WTC11 (cell line): ENCODE data around the gene IGFL1.
"Not testable (repeated sequence)": the region's sequence is repeated elsewhere in the genome, so short reads cannot be mapped to it uniquely, and the experiment has no call there.

Experiments used
- ATF2 ChIP-seq: sonication (generic); formaldehyde crosslinking; IDR thresholded peaks from 2 replicates; pipeline ENCODE4 v1.8.1; 2022; ENCODE audit warnings: low read depth, missing genetic modification reagents, borderline replicate concordance
- CREM ChIP-seq: sonication (generic); formaldehyde crosslinking; IDR thresholded peaks from 2 replicates; pipeline ENCODE4 v1.8.1; 2022; ENCODE audit warnings: mild to moderate bottlenecking, missing genetic modification reagents, moderate library complexity
- CTCF ChIP-seq: fragments of 200-600 bp; IDR thresholded peaks from 2 replicates; pipeline ENCODE4 v1.8.0; 2022; ENCODE audit warnings: antibody characterized with exemption
- MAX ChIP-seq: sonication (generic); formaldehyde crosslinking; IDR thresholded peaks from 2 replicates; pipeline ENCODE4 v1.8.0; 2022; ENCODE audit warnings: mild to moderate bottlenecking, missing genetic modification reagents
- NFYB ChIP-seq: sonication (generic); formaldehyde crosslinking; conservative IDR thresholded peaks from 2 replicates; pipeline ENCODE4 v1.8.0; 2022; ENCODE audit warnings: low read depth, missing genetic modification reagents
- NR1H2 ChIP-seq: sonication (generic); formaldehyde crosslinking; IDR thresholded peaks from 2 replicates; pipeline ENCODE4 v1.9.0; 2021; ENCODE audit warnings: mild to moderate bottlenecking, moderate library complexity, missing genetic modification reagents
- OVOL2 ChIP-seq: fragments of 250-450 bp; sonication (Bioruptor Pico); IDR thresholded peaks from 2 replicates; pipeline ENCODE4 v1.9.0; 2021; ENCODE audit warnings: mild to moderate bottlenecking, borderline replicate concordance
- SP1 ChIP-seq: sonication (generic); formaldehyde crosslinking; conservative IDR thresholded peaks from 2 replicates; pipeline ENCODE4 v1.8.1; 2022; ENCODE audit warnings: missing genetic modification reagents
- TCF7 ChIP-seq: sonication (generic); formaldehyde crosslinking; IDR thresholded peaks from 2 replicates; pipeline ENCODE4 v1.8.0; 2022; ENCODE audit warnings: mild to moderate bottlenecking, low read depth, missing genetic modification reagents, moderate library complexity
- ZNF396 ChIP-seq: fragments of 250-450 bp; sonication (Bioruptor Pico); IDR thresholded peaks from 2 replicates; pipeline ENCODE4 v1.8.0; 2021; ENCODE audit warnings: mild to moderate bottlenecking, moderate library complexity, borderline replicate concordance
- TF ChIP-seq, protein P1 (sequence below): sonication (generic); formaldehyde crosslinking; IDR thresholded peaks from 2 replicates; pipeline ENCODE4 v1.8.1; 2022; ENCODE audit warnings: low read depth, mild to moderate bottlenecking, moderate library complexity, missing genetic modification reagents, borderline replicate concordance
- TF ChIP-seq, protein P2 (sequence below): sonication (generic); formaldehyde crosslinking; IDR thresholded peaks from 2 replicates; pipeline ENCODE4 v1.8.0; 2023; ENCODE audit warnings: missing genetic modification reagents
- TF ChIP-seq, protein P3 (sequence below): sonication (generic); formaldehyde crosslinking; IDR thresholded peaks from 2 replicates; pipeline ENCODE4 v1.8.1; 2023; ENCODE audit warnings: mild to moderate bottlenecking, missing genetic modification reagents, borderline replicate concordance
- TF ChIP-seq, protein P4 (sequence below): sonication (generic); formaldehyde crosslinking; IDR thresholded peaks from 2 replicates; pipeline ENCODE4 v1.8.1; 2023; ENCODE audit warnings: mild to moderate bottlenecking, missing genetic modification reagents, moderate library complexity

DNA sequence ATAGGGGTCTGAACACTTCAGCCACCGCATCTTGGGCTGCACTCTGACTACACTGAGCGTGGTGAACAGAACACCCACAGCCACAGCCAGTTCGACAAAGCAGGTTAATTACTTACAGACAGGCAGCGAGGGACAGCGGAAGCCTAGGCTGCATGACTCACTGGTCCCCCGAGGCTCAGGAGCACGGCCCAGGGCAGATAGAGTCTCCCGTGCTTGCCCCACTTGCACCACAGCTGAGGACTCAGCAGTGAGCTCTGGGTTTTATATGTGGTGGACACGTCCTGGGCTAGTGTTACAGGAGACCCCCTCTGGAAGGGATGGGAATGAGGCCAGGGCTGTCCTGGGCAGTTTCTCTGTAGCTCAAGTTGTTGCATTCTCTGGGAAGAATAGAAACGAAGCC, 5.8 kb upstream of the IGFL1 start:
- not testable (repeated sequence) for TF ChIP-seq ATF2; CTCF; ZNF396 (CRISPR knock-in tag); MAX (CRISPR knock-in tag); OVOL2 (CRISPR knock-in tag); CREM (CRISPR knock-in tag); NFYB; NR1H2; TCF7 (CRISPR knock-in tag); SP1 (CRISPR knock-in tag)
- TF ChIP-seq, protein P1, sequence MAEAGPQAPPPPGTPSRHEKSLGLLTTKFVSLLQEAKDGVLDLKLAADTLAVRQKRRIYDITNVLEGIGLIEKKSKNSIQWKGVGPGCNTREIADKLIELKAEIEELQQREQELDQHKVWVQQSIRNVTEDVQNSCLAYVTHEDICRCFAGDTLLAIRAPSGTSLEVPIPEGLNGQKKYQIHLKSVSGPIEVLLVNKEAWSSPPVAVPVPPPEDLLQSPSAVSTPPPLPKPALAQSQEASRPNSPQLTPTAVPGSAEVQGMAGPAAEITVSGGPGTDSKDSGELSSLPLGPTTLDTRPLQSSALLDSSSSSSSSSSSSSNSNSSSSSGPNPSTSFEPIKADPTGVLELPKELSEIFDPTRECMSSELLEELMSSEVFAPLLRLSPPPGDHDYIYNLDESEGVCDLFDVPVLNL (CRISPR knock-in tag): not testable (repeated sequence)
- TF ChIP-seq, protein P2, sequence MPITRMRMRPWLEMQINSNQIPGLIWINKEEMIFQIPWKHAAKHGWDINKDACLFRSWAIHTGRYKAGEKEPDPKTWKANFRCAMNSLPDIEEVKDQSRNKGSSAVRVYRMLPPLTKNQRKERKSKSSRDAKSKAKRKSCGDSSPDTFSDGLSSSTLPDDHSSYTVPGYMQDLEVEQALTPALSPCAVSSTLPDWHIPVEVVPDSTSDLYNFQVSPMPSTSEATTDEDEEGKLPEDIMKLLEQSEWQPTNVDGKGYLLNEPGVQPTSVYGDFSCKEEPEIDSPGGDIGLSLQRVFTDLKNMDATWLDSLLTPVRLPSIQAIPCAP (CRISPR knock-in tag): not testable (repeated sequence)
- TF ChIP-seq, protein P3, sequence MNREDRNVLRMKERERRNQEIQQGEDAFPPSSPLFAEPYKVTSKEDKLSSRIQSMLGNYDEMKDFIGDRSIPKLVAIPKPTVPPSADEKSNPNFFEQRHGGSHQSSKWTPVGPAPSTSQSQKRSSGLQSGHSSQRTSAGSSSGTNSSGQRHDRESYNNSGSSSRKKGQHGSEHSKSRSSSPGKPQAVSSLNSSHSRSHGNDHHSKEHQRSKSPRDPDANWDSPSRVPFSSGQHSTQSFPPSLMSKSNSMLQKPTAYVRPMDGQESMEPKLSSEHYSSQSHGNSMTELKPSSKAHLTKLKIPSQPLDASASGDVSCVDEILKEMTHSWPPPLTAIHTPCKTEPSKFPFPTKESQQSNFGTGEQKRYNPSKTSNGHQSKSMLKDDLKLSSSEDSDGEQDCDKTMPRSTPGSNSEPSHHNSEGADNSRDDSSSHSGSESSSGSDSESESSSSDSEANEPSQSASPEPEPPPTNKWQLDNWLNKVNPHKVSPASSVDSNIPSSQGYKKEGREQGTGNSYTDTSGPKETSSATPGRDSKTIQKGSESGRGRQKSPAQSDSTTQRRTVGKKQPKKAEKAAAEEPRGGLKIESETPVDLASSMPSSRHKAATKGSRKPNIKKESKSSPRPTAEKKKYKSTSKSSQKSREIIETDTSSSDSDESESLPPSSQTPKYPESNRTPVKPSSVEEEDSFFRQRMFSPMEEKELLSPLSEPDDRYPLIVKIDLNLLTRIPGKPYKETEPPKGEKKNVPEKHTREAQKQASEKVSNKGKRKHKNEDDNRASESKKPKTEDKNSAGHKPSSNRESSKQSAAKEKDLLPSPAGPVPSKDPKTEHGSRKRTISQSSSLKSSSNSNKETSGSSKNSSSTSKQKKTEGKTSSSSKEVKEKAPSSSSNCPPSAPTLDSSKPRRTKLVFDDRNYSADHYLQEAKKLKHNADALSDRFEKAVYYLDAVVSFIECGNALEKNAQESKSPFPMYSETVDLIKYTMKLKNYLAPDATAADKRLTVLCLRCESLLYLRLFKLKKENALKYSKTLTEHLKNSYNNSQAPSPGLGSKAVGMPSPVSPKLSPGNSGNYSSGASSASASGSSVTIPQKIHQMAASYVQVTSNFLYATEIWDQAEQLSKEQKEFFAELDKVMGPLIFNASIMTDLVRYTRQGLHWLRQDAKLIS (CRISPR knock-in tag): not testable (repeated sequence)
- TF ChIP-seq, protein P4, sequence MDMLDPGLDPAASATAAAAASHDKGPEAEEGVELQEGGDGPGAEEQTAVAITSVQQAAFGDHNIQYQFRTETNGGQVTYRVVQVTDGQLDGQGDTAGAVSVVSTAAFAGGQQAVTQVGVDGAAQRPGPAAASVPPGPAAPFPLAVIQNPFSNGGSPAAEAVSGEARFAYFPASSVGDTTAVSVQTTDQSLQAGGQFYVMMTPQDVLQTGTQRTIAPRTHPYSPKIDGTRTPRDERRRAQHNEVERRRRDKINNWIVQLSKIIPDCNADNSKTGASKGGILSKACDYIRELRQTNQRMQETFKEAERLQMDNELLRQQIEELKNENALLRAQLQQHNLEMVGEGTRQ (CRISPR knock-in tag): not testable (repeated sequence)
